Ishikawa (cell line): ENCODE measurements around the gene TKT.

ENCODE experiments used
- CEBPB ChIP-seq: IDR thresholded peaks from 2 replicates; pipeline ENCODE4 v1.6.1; 2012
- CREB1 ChIP-seq: IDR thresholded peaks from 2 replicates; pipeline ENCODE4 v1.6.1; 2012; ENCODE audit warnings: low read depth
- EGR1 ChIP-seq: IDR thresholded peaks from 2 replicates; pipeline ENCODE4 v1.6.1; 2012
- EP300 ChIP-seq: IDR thresholded peaks from 2 replicates; pipeline ENCODE4 v1.6.1; 2012; ENCODE audit warnings: borderline replicate concordance
- FOXM1 ChIP-seq: IDR thresholded peaks from 2 replicates; pipeline ENCODE4 v1.6.1; 2012; ENCODE audit warnings: low read depth, borderline replicate concordance
- NFIC ChIP-seq: IDR thresholded peaks from 2 replicates; pipeline ENCODE4 v1.6.1; 2012
- RAD21 ChIP-seq: IDR thresholded peaks from 2 replicates; pipeline ENCODE4 v1.6.1; 2012; ENCODE audit warnings: low read depth
- TAF1 ChIP-seq: IDR thresholded peaks from 2 replicates; pipeline ENCODE4 v1.6.1; 2012; ENCODE audit warnings: low read depth, mild to moderate bottlenecking
- TCF12 ChIP-seq: IDR thresholded peaks from 2 replicates; pipeline ENCODE4 v1.6.1; 2012; ENCODE audit warnings: low read depth
- YY1 ChIP-seq: IDR thresholded peaks from 2 replicates; pipeline ENCODE4 v1.6.1; 2012; ENCODE audit warnings: low read depth
- ZBTB7A ChIP-seq: IDR thresholded peaks from 2 replicates; pipeline ENCODE4 v1.6.1; 2012; ENCODE audit warnings: low read depth
- TF ChIP-seq, protein P1 (sequence below): IDR thresholded peaks from 2 replicates; pipeline ENCODE4 v1.6.1; 2012
- TF ChIP-seq, protein P2 (sequence below): IDR thresholded peaks from 2 replicates; pipeline ENCODE4 v1.6.1; 2012; ENCODE audit warnings: low read depth, mild to moderate bottlenecking
- TF ChIP-seq, protein P3 (sequence below): IDR thresholded peaks from 2 replicates; pipeline ENCODE4 v1.6.1; 2012

DNA sequence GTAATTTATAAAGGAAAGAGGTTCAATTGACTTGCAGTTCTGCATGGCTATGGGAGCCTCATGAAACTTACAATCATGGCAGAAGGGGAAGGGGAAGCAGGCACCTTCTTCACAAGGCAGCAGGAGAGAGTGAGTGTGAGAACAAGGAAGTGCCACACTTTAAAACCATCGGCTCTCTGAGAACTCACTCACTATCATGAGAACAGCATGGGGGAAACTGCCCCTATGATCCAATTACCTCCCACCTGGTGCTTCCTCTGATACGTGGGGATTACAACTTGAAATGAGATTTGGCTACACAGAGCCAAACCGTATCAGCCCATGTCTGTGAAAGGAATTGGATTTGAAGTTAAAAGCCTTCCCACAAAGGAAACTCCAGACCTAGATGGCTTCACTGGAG, 39.1 kb downstream of the TKT start:
- TF ChIP-seq, protein P1, sequence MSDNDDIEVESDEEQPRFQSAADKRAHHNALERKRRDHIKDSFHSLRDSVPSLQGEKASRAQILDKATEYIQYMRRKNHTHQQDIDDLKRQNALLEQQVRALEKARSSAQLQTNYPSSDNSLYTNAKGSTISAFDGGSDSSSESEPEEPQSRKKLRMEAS = no peak
- TF ChIP-seq, protein P2, sequence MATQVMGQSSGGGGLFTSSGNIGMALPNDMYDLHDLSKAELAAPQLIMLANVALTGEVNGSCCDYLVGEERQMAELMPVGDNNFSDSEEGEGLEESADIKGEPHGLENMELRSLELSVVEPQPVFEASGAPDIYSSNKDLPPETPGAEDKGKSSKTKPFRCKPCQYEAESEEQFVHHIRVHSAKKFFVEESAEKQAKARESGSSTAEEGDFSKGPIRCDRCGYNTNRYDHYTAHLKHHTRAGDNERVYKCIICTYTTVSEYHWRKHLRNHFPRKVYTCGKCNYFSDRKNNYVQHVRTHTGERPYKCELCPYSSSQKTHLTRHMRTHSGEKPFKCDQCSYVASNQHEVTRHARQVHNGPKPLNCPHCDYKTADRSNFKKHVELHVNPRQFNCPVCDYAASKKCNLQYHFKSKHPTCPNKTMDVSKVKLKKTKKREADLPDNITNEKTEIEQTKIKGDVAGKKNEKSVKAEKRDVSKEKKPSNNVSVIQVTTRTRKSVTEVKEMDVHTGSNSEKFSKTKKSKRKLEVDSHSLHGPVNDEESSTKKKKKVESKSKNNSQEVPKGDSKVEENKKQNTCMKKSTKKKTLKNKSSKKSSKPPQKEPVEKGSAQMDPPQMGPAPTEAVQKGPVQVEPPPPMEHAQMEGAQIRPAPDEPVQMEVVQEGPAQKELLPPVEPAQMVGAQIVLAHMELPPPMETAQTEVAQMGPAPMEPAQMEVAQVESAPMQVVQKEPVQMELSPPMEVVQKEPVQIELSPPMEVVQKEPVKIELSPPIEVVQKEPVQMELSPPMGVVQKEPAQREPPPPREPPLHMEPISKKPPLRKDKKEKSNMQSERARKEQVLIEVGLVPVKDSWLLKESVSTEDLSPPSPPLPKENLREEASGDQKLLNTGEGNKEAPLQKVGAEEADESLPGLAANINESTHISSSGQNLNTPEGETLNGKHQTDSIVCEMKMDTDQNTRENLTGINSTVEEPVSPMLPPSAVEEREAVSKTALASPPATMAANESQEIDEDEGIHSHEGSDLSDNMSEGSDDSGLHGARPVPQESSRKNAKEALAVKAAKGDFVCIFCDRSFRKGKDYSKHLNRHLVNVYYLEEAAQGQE = no peak
- TF ChIP-seq YY1 = no peak
- TF ChIP-seq TAF1 = no peak
- TF ChIP-seq EP300 = no peak
- TF ChIP-seq CEBPB = no peak
- TF ChIP-seq FOXM1 = no peak
- TF ChIP-seq EGR1 = no peak
- no peak for TF ChIP-seq NFIC
- TF ChIP-seq TCF12 = no peak
- no peak for TF ChIP-seq RAD21
- TF ChIP-seq, protein P3, sequence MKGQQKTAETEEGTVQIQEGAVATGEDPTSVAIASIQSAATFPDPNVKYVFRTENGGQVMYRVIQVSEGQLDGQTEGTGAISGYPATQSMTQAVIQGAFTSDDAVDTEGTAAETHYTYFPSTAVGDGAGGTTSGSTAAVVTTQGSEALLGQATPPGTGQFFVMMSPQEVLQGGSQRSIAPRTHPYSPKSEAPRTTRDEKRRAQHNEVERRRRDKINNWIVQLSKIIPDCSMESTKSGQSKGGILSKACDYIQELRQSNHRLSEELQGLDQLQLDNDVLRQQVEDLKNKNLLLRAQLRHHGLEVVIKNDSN = no peak
- no peak for TF ChIP-seq ZBTB7A
- TF ChIP-seq CREB1 = no peak
